Neural progenitor cell (in vitro differentiated cells): ENCODE measurements around the gene STXBP4.

Source experiments
- CTCF ChIP-seq: fragments of 200-600 bp; sonication (generic); IDR thresholded peaks from 2 replicates; pipeline ENCODE4 v1.5.1; 2017; ENCODE audit warnings: antibody characterized with exemption, mild to moderate bottlenecking
- EZH2 ChIP-seq: fragments of 200-600 bp; sonication (generic); IDR thresholded peaks from 2 replicates; pipeline ENCODE4 v1.6.1; 2017; ENCODE audit warnings: antibody characterized with exemption, mild to moderate bottlenecking, moderate library complexity

- no peak for TF ChIP-seq EZH2
- TF ChIP-seq CTCF = no peak
Measured at GRCh38 chr17:55120651-55121050, 152.1 kb downstream of the STXBP4 start.
